Stimulated activated CD4-positive, alpha-beta T cell treated with anti-CD3 and anti-CD28 coated beads, Interleukin-12 subunit alpha, Interleukin-12 subunit beta, amount 100 ng/mL, for 48 hours (primary cell): ENCODE data around the gene RNF40.

Experiments
- DNase-seq, 3 donors: peaks; one replicate each; pipeline ENCODE4 v3.0.0-alpha.2; 2020; ENCODE audit warnings: low read depth in 2 of 3, low spot score in 1 of 3

RNF40 gene

GRCh38 chr16:30761928-30762902 is at the start of gene RNF40, which contains the start of gene CFAP119:
RNF40 (plus strand) TSS chr16:30762322; CDS start chr16:30762546, 224 bp downstream.
CFAP119 (minus strand) TSS chr16:30762062; CDS start chr16:30761748, 314 bp downstream.
- DNase-seq = peak; percentile 86 to 88 (median 87)

- peak in 2 of 3 donors; percentile 17 to 37 for DNase-seq
Measured at GRCh38 chr16:30715750-30716445, 46.2 kb upstream of the RNF40 start.

- DNase-seq = no peak
Measured at GRCh38 chr16:30720086-30720485, 42.0 kb upstream of the RNF40 start.

- no peak for DNase-seq
Measured at GRCh38 chr16:30720694-30721093, 41.4 kb upstream of the RNF40 start.

GRCh38 chr16:30721167-30721566 is 41.0 kb upstream of the RNF40 start:
- DNase-seq = no peak

- no peak for DNase-seq
Measured at GRCh38 chr16:30721606-30722005, 40.5 kb upstream of the RNF40 start.

GRCh38 chr16:30722443-30722842 is 39.7 kb upstream of the RNF40 start:
- DNase-seq = no peak

- DNase-seq = no peak
Measured at GRCh38 chr16:30722916-30723315, 39.2 kb upstream of the RNF40 start.

GRCh38 chr16:30723725-30724355 is 38.3 kb upstream of the RNF40 start:
- DNase-seq = no peak

- no peak for DNase-seq
Measured at GRCh38 chr16:30724641-30725417, 37.3 kb upstream of the RNF40 start.

- no peak for DNase-seq
Measured at GRCh38 chr16:30725418-30725792, 36.7 kb upstream of the RNF40 start.

- no peak for DNase-seq
Measured at GRCh38 chr16:30728321-30728720, 33.8 kb upstream of the RNF40 start.

- no peak for DNase-seq
Measured at GRCh38 chr16:30728899-30729672, 33.0 kb upstream of the RNF40 start.

- DNase-seq = no peak
Measured at GRCh38 chr16:30731411-30731810, 30.7 kb upstream of the RNF40 start.

- no peak for DNase-seq
Measured at GRCh38 chr16:30736995-30737793, 24.9 kb upstream of the RNF40 start.

GRCh38 chr16:30737794-30738648 is 24.1 kb upstream of the RNF40 start:
- no peak for DNase-seq

GRCh38 chr16:30738984-30739951 is 22.9 kb upstream of the RNF40 start:
- DNase-seq = no peak
